Panc1 (cell line): Measurements from ENCODE around the gene KAZN. TPM values are rescaled to one million over a fixed set of nuclear protein-coding genes. Genes with fewer than 3 reads are reported as not detected.

Experiments
- ATAC-seq: fragments of 200-7000 bp; cut with Tn5 transposase; 2 replicates; pipeline ENCODE4 v1.9.1; 2020; ENCODE audit warnings: mild to moderate bottlenecking, moderate library complexity
- BruUV-seq: library from RNA; stranded (reverse); fragments of 400-500 nt; replicated peaks from 2 replicates; lab custom pipeline; 2021; lab: Mats Ljungman, UMichigan
- CTCF ChIA-PET: fragments of 300-600 bp; sonication (Branson Sonifier 250); formaldehyde crosslinking; loops from one replicate; lab custom pipeline; 2022; ENCODE audit warnings: antibody characterized with exemption; lab: Charles Lee
- POLR2A ChIA-PET: fragments of 300-600 bp; sonication (Branson Sonifier 250); formaldehyde crosslinking; loops from one replicate; lab custom pipeline; 2022; ENCODE audit warnings: antibody characterized with exemption; lab: Charles Lee
- DNase-seq: peaks from one replicate; pipeline ENCODE4 v3.0.0-alpha.2; 2010; ENCODE audit warnings: low read depth, low spot score
- H3K27ac ChIP-seq: 2 replicates; pipeline ENCODE4 v1.5.1; 2011; ENCODE audit warnings: mild to moderate bottlenecking, low read length, inconsistent platforms
- H3K27me3 ChIP-seq: fragments of 200-500 bp; sonication (Bioruptor generic); 2 replicates; pipeline ENCODE4 v1.6.0; 2014; ENCODE audit warnings: low read length, inconsistent platforms; ENCODE audit not compliant: control insufficient read depth, insufficient read depth
- H3K36me3 ChIP-seq: fragments of 200-500 bp; sonication (Bioruptor generic); 2 replicates; pipeline ENCODE4 v1.5.1; 2014; ENCODE audit warnings: inconsistent platforms, mild to moderate bottlenecking, low read length, moderate library complexity; ENCODE audit not compliant: control insufficient read depth, insufficient read depth
- H3K4me1 ChIP-seq: 2 replicates; pipeline ENCODE4 v1.5.1; 2011; ENCODE audit warnings: inconsistent platforms, mild to moderate bottlenecking, low read length, moderate library complexity; ENCODE audit not compliant: control insufficient read depth, insufficient read depth
- H3K4me3 ChIP-seq, 2 experiments: 2 replicates each; pipeline ENCODE4 v1.5.1; 2011 to 2012; ENCODE audit warnings: low read depth in 2 of 2, low read length in 2 of 2, mild to moderate bottlenecking in 2 of 2, inconsistent platforms in 1 of 2, moderate library complexity in 1 of 2
- H3K9me3 ChIP-seq: fragments of 200-500 bp; sonication (Bioruptor generic); 2 replicates; pipeline ENCODE4 v1.5.1; 2014; ENCODE audit warnings: low read depth, mild to moderate bottlenecking, inconsistent platforms, low read length, moderate library complexity; ENCODE audit not compliant: control insufficient read depth, insufficient read depth
- POLR2AphosphoS5 ChIP-seq: IDR thresholded peaks from 2 replicates; pipeline ENCODE4 v1.6.1; 2012; ENCODE audit warnings: mild to moderate bottlenecking, low read depth, low read length, moderate library complexity
- SIN3A ChIP-seq: IDR thresholded peaks from 2 replicates; pipeline ENCODE4 v1.6.1; 2012; ENCODE audit warnings: low read depth, mild to moderate bottlenecking, low read length, moderate library complexity, borderline replicate concordance; ENCODE audit not compliant: insufficient read depth
- TCF7L2 ChIP-seq: IDR thresholded peaks from 2 replicates; pipeline ENCODE4 v1.6.1; 2011; ENCODE audit warnings: mild to moderate bottlenecking, low read depth, low read length, inconsistent platforms
- in situ Hi-C: cut with HindIII; loops from 2 replicates; pipeline ENCODE4 v1.10.0; 2016; ENCODE audit warnings: low sequenced_read_pairs, low pct_unique_long_range_greater_than_20kb
- intact Hi-C: fragments of 100-400 bp; cut with micrococcal nuclease; formaldehyde crosslinking; loops from one replicate; pipeline ENCODE4 v1.10.0; 2022; ENCODE audit not compliant: unreplicated experiment
- total RNA-seq: library from RNA; stranded (reverse); gene quantifications from one replicate; pipeline ENCODE4 v1.2.1, GENCODE V29; 2021; ENCODE audit not compliant: unreplicated experiment
- TF ChIP-seq, protein P1 (sequence below), 2 experiments: IDR thresholded peaks; 2 replicates each; pipeline ENCODE4 v1.6.1; 2011 to 2012; ENCODE audit warnings: low read depth in 2 of 2, control low read depth in 1 of 2, low read length in 1 of 2, mild to moderate bottlenecking in 1 of 2, moderate library complexity in 1 of 2; ENCODE audit not compliant: insufficient read depth in 1 of 2
- TF ChIP-seq, protein P2 (sequence below): fragments of 450-650 bp; IDR thresholded peaks from 2 replicates; pipeline ENCODE4 v1.5.1; 2017; ENCODE audit warnings: mild to moderate bottlenecking

Gene KAZN
- total RNA-seq, 1 experiment from 2014 or later, result 6.6 TPM

DNA sequence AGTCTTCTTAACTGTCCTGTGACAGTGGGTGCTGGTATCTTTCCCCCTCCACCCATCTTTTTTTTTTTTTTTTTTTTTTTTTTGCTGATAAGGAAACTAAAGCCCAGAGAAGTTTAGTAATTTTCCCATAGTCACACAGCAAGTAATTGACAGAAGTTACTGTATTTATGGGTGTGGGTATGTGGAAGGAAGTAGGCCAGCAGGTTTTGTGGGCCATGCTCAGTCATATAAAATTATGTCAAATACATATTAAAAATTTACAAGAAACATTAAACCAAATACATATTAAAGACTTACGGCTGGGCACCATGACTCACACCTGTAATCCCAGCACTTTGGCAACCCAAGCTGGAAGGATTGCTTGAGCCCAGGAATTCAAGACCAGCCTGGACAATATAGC lies 51.5 kb downstream of the KAZN start:
- Histone ChIP-seq H3K36me3 (no peaks in the 10 kb centered on the region), H3K27ac (no peak overlapping the region), H3K4me1 (no peaks in the 10 kb centered on the region), H3K27me3 (no peaks in the 10 kb centered on the region), H3K9me3 (no peaks in the 10 kb centered on the region), H3K4me3 (no peak overlapping the region)
- intact Hi-C loops (no loop called here), in situ Hi-C loops (no loop called here)
- no peak for DNase-seq
- ATAC-seq, result no peak
- CTCF ChIA-PET, result no interaction called here
- no TSS peak for BruUV-seq
- POLR2A ChIA-PET, result no interaction called here
- TF ChIP-seq, protein P1, sequence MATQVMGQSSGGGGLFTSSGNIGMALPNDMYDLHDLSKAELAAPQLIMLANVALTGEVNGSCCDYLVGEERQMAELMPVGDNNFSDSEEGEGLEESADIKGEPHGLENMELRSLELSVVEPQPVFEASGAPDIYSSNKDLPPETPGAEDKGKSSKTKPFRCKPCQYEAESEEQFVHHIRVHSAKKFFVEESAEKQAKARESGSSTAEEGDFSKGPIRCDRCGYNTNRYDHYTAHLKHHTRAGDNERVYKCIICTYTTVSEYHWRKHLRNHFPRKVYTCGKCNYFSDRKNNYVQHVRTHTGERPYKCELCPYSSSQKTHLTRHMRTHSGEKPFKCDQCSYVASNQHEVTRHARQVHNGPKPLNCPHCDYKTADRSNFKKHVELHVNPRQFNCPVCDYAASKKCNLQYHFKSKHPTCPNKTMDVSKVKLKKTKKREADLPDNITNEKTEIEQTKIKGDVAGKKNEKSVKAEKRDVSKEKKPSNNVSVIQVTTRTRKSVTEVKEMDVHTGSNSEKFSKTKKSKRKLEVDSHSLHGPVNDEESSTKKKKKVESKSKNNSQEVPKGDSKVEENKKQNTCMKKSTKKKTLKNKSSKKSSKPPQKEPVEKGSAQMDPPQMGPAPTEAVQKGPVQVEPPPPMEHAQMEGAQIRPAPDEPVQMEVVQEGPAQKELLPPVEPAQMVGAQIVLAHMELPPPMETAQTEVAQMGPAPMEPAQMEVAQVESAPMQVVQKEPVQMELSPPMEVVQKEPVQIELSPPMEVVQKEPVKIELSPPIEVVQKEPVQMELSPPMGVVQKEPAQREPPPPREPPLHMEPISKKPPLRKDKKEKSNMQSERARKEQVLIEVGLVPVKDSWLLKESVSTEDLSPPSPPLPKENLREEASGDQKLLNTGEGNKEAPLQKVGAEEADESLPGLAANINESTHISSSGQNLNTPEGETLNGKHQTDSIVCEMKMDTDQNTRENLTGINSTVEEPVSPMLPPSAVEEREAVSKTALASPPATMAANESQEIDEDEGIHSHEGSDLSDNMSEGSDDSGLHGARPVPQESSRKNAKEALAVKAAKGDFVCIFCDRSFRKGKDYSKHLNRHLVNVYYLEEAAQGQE (IDR thresholded peaks at IDR 0.05; ENCODE audit: insufficient read depth in 1 of 2, low read depth in 2 of 2, low read length in 1 of 2), result no peak
- TF ChIP-seq, protein P2, sequence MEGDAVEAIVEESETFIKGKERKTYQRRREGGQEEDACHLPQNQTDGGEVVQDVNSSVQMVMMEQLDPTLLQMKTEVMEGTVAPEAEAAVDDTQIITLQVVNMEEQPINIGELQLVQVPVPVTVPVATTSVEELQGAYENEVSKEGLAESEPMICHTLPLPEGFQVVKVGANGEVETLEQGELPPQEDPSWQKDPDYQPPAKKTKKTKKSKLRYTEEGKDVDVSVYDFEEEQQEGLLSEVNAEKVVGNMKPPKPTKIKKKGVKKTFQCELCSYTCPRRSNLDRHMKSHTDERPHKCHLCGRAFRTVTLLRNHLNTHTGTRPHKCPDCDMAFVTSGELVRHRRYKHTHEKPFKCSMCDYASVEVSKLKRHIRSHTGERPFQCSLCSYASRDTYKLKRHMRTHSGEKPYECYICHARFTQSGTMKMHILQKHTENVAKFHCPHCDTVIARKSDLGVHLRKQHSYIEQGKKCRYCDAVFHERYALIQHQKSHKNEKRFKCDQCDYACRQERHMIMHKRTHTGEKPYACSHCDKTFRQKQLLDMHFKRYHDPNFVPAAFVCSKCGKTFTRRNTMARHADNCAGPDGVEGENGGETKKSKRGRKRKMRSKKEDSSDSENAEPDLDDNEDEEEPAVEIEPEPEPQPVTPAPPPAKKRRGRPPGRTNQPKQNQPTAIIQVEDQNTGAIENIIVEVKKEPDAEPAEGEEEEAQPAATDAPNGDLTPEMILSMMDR, result no peak
- TF ChIP-seq TCF7L2 (no peak), POLR2AphosphoS5 (no peak), SIN3A (no peak)

DNA sequence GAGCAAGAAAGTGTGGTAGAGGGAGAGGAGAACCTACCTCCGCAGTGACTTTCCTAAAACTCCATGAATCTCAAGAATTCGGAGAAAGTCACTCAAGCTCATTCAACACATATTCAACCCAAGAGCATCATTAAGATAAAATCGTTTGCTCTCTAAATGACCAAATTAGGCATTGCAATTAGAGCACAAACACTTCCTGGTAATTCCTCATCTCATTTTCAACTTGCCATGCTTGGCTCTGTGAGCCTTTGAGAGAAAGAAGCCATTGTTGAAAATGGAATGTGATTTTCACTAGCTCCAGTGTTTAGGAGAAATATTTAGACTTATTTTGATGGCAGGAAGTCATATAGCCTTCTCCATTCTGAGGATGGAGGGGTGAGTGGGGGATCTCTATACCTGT lies 52.5 kb downstream of the KAZN start:
- no peaks in the 10 kb centered on the region for H3K9me3 ChIP-seq
- TF ChIP-seq POLR2AphosphoS5, result no peak
- TF ChIP-seq, protein P1 (IDR thresholded peaks at IDR 0.05; ENCODE audit: insufficient read depth in 1 of 2, low read depth in 2 of 2, low read length in 1 of 2), result no peak
- no peak for TF ChIP-seq TCF7L2
- TF ChIP-seq, protein P2, result no peak
- TF ChIP-seq SIN3A, result no peak
- in situ Hi-C loops (no loop called here), intact Hi-C loops (no loop called here)
- no peak for DNase-seq
- POLR2A ChIA-PET, result no interaction called here
- H3K27ac ChIP-seq, result no peak overlapping the region
- CTCF ChIA-PET, result no interaction called here
- H3K4me3 ChIP-seq, result no peak overlapping the region
- no peaks in the 10 kb centered on the region for H3K27me3 ChIP-seq
- H3K36me3 ChIP-seq, result no peaks in the 10 kb centered on the region
- no peak for ATAC-seq
- BruUV-seq, result no TSS peak
- no peaks in the 10 kb centered on the region for H3K4me1 ChIP-seq
